ENCODE results near the gene ABHD16B.

ABHD16B gene

DNA sequence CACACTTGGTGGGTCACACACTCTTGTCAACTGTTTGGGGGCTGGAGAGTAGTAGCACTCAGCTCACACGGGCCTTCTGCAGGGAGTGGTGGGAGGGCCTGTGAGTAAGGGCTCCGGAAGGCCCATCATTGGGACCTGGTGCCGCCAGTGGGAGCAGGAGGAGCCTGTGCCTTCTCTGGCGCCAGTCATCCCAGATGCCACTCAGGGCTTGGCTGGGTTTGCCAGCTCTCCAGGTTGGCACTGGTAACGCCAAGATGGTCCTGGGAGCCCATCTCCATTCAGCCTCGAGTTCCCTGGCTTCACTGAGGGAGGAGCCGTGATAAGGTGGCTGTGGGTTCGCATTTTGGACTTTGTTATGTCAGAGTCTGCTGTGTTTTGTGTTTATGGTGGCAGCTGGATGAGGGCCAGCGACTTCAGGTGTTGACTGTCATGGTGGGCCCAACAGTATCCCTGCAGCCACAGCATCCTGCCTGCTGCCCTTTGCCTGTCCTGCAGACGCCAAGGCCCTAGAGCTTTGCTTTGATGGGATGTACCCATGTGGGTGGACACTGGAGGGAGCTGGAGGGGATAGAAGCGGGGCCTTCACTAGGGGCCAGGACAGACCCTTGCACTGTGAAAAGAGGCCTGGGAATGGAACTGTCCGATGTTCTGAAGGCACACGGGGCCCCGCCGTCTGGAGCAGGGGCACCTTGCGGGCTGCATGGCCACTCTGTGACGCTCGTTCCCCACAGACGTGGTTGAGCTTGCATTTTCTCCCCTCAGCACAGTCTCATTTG is 20.3 kb downstream of the ABHD16B start:
- DNase-seq: no peak

DNA sequence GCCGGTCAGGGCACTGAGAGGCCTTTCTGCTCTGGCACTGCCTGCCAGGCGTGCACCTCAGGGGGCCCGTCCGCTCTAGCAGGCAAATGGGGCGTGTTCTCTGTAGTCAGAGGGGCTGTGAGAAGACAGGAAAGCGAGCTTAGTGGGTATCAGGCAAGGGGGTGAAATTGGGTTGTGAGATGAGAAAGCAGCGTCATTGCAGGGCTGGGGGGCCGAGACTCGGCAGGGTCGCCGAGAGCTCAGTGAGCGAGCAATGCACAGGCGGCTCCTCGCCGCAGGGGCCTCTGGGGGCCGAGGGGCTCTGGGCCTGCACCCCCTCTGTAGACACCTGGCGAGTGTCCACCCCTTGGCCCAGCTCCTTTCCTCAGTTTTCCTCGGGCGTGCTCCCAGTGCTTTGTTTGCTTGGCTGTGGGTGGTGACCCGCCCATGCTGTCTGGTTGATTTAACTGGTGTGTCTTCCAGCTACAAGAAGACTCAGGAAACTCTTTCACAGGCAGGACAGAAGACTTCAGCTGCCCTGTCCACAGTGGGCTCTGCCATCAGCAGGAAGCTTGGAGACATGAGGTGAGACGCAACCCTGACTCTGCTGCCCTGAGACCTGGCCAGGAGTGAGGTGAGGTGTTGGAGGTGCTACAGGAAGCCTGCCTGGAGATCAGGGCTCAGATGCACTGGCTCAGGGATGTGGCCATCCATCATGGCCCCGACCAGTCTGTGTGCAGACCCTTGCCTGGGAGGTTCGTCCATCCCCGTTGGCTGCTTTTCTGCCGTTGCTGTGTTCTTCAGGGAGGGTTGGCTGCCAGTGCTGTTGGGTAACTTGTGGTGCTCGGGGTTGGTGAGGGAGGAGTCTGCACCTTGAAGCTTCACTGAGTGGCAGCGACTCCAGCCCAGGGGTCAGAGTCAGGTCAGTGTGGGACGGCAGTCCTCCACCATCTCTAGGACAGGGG is 21.2 kb downstream of the ABHD16B start:
- DNase-seq: no peak

DNA sequence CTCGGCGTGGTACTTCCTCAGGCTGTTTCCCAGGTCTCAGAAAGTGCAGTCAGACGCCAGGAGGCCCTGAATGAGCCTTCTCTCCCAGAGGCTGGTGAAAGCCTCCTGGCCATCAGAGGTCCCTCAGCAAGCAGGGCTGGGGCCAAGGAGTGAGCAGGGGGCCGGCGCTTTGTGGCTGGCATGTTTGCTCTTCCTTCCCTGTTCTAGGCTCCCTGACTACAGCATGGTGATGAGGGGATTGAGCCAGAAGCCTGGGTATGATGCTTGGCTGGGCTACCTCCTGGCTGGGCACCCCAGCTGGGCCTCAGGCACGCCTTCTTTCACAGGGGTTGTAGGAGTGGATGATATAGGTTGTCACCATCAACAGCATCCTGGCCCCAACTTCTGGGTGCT is 21.9 kb downstream of the ABHD16B start:
- DNase-seq: no peak

DNA sequence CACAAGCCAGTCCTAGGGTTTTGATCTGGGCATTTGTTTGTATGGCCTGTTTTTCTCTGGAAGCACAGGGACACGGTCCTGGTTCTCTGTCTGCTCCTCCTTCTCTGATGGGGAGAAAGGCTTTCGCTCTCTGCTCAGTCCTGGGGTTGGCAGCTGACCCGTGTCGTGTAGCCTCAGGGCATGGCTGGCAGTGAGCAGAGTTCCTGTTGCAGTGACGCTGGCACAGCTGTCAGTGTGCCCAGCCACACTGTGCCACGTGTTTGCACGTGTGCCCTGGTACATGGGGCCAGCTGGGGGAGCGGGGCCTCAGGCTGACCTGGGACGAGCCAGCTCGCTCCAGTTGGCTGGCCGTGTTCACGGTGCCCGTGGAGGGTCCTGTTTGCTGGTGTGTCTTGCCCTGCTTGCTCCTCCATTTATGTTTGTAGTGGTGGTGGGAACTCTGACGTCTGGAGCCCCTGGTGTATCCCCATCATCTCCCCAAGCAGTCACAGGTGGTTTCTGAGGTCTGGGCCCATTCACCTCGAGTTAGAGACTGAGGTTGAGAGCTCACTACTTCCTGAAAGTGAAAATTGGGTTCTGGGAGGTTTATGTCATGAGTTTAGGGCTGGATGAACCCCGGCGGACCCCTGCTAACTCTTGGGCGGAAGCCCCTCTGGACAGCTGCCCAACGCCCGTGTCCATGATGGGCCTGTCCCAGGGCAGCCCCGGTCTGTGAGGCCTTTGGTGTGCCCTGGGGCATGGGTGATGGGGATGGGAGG is 23.4 kb downstream of the ABHD16B start:
- no peak for DNase-seq

DNA sequence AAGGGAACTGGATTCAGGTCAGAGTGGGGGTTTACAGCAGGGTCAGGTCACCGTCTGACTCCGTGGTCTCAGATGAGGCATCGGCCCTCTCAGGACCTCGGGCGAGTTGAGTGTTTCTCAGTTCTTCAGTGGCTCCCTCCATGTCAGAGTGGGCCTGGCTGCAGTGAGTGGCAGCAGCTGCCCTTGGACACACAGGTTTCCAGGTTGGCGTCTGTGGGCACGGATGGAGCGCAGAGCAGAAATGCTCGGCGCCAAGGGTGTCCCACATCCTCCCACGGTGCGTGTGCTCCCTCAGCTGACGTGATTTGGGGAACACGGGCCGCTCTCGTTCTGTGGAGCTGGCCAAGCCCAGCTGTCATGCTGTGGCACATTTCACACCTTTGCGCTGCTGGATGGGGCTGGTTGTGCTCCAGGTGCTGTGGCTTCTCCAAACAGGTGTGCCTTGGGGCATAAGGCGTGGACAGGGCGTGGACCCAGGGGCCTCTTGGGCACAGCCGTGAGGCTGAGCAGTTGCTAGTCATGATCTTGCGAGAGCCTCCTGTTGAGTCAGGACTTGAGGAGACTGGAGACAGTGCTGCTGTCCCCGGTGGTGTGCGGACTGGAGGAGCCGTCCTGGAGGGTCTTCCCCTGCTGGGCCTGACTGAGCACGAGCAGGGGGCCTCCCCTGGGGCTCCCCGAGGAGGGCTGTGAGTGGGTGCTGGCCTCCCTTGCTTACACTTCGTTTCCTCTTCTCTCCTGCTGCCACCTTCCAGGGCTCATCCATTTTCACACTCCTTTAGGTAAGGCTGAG is 24.2 kb downstream of the ABHD16B start:
- DNase-seq: no peak

DNA sequence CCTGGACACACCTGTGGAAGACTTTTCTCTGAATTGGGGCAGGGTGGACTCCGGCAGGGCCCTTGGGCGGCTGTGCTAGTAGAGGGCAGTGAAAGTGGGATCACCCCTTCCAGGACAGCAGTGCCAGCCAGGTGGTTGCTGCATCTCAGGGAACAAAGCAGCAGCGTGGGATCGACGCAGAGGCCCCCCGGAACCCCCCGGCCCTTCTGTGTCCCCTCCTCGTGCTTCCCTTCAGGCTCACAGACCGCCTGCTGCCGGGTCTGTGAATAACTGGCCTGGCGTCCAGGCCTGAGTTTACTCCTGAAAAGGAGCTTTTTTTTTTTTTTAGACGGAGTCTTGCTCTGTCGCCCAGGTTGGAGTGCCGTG is 24.7 kb downstream of the ABHD16B start:
- DNase-seq: no peak

DNA sequence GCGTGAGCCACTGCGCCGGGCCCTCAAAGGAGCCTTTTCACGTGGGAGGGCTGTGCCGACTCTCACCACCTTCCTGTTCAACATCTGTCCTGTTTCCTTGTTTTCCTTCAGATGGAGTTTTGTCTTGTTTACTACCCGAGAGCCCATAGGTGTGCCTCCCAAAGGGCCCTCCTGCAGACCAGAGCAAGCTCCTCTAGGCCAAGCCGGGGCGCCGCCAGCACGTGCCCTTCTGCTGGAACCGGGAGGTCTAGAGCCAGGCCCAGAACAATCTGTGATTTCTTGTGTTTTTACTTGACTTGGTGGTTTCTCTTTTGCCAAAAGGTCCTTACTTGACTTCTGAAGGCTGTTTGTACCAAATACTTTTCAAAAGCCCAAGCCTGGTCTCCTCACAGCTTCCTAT is 25.6 kb downstream of the ABHD16B start:
- DNase-seq: no peak

DNA sequence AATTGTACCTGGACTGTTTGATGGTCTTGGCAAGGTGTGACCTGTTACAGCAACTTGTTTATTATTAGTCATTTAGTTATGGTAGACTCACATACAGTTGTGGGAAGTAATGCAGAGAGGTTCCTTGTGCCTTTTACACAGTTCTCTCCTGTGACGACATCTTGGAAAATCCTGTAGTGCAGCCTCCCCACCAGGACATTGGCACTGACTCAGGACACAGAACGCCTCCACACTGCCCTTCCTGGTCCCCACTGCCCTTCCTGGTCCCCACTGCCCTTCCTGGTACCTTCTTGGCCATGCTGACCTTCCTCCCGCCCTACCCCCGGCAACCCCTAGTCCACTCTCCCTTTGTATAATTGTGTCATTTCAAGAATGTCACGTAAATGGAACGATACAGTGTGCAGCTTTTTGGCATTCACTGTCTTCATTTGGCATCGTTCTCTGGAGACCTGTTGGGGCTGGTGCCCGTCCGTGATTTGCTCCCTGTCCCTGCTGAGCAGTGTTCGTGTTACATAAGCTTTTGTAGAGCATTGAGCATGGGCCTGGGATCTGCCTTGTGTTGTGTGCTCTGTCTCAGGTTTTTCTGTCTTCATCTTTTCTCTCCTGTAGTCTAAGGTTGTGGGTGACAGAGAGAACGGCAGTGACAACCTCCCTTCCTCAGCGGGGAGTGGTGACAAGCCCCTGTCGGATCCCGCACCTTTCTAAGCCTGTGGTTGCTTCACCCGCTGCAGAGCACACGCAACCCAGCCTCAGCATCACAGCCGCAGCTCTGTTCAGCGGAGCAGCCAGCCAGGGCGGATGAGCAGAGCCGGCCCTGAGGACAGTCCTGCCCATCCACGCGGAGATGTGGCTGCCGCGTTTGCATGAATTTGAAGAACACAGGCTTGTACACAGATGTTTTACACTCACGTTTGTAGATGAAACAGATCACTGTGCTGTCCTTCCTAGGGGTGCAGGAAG is 28.2 kb downstream of the ABHD16B start:
- no peak for DNase-seq

DNA sequence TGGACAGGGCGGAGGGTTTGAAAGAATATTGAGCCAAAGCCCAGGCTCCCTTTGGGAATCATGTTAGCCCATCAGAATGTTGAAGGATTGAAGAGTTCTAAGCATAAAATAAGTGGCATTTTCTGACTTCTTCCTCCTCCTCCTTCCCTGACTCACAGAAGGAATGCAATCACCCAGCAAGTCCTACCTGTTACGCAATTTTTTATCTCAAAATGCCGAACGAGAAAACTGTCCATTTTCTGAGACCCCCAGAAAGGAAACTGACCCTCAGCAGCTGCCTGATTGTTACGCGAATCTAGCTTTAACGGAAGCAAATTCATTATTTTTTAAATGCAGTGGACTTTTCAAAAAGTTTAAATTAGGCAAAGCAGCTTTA is 28.9 kb downstream of the ABHD16B start:
- DNase-seq: no peak

DNA sequence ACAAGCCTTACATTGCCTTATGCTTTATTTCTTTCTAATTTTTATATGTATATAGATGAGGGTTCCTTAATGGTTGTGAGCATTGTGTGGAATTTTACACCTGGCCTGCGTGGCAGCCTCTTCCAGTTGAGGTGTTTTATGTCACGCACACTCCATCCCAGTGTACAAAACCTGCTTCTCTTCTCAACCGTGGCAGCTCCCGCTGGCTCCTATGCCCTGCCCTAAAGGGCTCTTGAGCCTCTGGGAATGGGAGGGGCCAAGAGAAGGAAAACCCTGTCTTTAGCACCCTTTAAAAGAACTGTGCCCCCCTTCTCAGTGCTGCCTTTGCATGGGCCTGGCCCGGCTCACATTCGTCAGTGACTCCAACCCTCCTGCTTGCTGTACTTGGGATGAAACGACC is 29.3 kb downstream of the ABHD16B start:
- no peak for DNase-seq

DNA sequence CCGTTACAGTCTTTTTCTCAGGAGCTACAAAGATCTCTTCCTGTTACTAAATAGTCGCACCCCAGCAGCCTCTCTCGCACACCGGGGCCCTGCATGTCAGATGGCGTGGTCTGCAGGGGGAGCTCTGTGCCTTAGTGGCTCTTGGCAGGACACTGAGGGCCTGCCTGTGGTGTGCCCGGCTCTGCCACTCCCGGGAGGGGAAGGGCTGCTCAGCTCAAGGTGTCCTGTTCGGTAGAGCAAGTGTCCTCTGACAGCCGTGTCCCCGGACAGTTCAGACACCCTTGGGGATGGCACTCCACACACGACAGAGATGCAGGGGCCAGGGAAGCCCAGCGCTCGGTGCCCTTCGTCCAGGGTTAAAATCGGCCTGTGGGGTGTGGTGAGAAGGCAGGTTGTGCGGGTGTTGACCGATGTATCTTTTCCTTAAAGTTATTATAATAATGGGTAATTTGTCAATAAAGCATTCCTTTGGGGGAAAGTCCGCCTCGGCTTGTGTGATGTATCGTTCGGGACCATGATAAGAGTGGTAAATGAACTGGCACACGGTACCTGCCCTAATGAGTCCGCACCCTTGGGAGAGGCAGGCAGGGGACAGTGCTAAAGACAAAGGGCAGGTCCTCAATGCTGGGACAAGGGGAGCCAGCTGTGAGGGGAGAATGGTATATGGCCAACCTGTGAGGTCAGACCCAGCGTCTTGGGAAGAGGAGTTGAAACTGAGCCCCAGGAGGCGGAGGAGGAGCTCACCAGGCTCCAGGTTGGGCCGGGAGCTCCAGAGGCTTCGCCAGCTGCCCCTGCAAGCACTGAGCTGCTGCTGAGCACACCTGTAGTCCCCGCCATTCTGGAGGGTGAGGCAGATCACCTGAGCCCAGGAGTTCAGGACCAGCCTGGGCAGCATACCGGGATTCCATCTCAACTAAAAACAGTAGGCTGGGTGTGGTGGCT is 30.0 kb downstream of the ABHD16B start:
- DNase-seq: no peak

DNA sequence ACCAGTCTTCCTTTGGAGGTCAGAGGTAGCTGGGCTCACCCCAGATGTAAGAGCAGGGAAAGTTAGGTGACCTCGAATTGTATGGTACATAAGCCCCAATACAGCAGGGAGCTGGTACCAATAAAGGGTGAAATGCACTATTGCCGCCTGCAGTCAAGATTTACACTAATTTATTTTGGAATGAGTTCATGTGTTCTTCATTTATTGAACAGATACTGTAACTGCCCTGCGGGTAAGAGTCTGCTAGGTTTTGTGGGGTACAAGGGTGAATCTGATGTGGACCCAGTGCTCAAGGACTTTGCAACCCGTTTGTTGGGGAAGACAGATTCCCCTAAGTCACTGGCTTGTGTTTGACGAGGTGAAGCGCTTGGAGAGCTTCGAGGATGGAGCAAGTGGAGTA is 31.1 kb downstream of the ABHD16B start:
- no peak for DNase-seq

DNA sequence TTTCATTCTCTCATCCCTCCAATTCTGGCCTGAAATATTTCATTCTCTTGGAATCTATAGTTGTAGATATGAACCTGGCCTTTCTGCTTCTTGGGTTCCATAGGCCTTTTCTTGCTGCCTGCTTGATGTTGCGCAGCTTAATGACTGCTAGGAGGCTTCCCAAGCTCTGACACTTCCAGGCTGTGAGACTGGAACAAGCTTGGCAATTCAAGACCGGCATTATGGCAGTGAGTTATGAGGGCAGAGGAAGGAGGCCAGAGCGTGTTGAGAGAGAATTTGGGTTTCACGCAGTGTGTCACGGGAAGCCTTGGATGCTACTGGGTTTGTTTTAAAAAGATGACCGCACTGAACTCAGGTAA is 32.7 kb downstream of the ABHD16B start:
- no peak for DNase-seq

DNA sequence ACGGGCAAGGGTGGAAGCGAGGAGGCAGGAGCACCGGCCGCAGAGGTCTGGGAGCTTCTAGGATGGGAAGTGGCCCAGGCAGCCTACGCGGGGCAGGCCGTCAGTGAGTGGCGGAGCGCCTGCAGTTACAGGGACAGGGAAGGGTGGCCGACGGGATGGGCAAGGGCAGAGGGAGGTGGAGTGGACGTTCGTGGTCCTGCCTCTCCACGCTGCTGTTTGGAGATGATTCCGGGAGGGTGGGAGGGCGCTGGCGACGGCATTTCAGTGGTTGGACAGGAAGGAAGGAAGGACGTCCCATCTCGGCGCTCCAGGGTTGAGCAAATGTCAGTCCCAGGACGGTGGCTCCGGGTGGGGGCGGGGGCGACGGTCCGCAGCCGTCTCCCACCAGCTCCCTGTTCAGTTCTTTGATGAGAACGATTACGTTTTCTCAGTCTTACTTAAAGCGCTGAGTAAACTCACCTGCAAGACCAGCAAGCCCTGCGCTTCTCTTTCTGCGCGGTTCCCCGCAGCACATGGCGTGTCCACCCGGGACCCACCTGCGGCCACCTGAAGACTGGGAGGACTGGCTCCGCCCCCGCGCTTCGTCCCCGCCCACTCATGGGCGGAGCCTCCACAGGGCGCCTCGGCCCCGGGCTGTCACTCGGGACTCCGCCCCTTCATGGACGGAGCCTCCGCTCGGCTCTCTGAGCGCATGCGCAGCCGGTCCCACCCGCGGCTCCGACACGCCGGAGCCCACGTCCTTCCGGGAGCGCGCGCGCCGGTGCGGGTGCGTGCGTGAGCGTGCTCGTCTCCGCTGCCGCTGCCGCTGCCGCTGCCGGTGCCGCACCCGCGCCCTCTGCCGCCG is 33.3 kb downstream of the ABHD16B start, which contains the start of gene DNAJC5:
Gene DNAJC5, plus strand, starts transcription at position 769 of the 844 bp plus-strand sequence. CDS start 33,220 bp downstream, outside the sequence.
- peak; percentile 95 for DNase-seq

DNA sequence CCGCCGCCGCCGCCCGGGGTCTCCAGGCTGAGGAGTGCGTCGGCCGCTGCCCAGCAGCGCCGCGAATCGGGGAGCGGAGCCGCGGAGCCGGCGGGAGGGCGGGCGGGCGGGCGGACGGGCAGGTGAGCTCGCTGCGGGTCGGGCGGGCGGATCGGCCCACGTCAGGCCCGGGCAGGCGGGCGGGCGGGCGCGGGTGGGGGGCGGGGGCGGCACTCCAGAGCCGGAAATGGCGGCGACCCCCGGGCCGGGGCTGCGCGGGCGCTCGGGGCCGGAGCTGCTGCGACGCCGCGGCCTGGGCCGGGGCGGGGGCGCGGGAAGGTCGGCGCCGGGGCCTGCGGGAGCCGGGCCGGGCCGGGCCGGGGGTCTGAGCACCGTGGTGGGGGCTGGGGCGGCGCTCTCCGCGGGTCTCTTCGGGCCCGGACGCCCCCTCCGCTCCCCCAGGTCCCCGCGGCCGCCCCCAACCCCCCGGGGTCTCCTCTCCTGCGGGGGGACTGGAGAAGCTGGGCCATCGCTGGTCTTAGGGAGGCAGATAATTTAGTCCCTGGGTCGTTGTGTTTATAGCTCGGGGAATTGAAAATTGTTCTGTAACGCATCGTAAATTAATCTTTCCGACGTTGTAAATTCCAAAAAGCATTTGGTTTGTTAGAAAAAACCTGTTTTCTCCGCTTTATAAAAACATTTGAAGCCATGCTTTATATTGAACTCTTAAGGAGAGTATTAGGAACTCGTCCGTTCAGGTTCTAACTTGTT is 34.1 kb downstream of the ABHD16B start:
- DNase-seq: no peak

DNA sequence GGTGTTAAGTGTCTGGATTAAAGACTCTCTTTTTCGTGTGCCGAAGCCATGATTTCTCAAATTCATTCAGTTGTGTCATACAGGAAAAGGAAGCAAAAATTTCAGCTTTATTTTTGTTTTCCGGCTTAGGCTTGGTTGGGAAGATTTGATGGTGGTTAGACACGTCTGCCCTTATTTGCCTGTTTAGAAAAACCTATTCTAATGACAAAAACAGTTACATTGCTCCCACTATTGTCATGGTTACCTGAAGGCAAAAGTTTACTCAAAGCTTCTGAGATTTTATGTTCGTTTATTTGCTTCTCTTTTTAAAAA is 34.6 kb downstream of the ABHD16B start:
- DNase-seq: peak; percentile 69

DNA sequence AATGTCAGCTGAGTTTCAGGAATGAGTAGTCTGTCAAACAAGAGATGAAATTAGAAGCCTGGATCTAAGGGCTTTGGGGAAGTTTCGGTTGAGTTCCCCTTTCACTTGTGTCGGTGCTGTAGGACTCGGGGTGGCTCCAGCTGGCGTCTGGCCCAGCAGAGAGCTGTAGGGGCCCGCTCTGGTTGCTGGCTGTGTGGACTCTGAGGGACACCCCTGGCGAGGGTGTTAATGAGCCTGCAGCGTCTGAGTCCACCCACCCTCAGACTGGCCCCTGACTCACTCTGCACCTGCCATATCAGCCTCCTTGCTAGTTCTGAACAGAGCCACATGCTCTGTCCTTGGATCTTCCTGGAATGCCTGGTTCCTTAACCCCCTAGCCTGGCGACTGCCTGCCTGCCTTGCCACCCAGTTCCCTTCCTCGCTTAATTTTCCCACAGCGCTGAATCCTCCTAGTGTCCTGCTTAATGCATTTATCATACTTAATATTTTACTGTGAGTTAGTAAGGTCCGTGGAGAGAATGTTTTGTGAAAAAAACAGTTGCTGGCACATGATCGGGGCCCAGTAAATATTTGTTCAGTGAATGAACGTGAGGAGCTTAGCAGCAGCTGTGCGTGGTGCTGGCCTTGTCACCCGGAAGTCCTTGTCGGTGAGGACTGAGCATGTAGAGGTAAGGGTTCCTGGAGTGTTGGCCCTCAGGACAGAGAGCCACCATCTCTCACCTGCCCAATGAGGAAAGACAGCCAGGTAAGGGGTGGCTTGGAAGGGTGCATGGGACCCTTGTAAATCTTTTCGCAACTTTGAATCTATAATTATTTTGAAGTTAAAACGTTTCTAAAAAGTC is 35.2 kb downstream of the ABHD16B start:
- DNase-seq: peak; percentile 23
